Mesothelial cell of epicardium (in vitro differentiated cells): ENCODE measurements around the gene TRPC5OS. TPM values are rescaled to one million over a fixed set of nuclear protein-coding genes. Genes with fewer than 3 reads are reported as not detected.

Source experiments
- DNase-seq, 2 experiments: peaks; one replicate each; pipeline ENCODE4 v3.0.0; 2021; ENCODE audit warnings: low spot score in 2 of 2; ENCODE audit not compliant: unreplicated experiment in 2 of 2
- H3K27ac Mint-ChIP-seq: 2 replicates; pipeline ENCODE4 v1.8.0; 2021; ENCODE audit warnings: mixed read lengths
- H3K27me3 Mint-ChIP-seq: 2 replicates; pipeline ENCODE4 v1.8.0; 2021; ENCODE audit warnings: low read depth, mixed read lengths
- H3K36me3 Mint-ChIP-seq: 2 replicates; pipeline ENCODE4 v1.8.0; 2021; ENCODE audit warnings: mixed read lengths
- H3K4me1 Mint-ChIP-seq: 2 replicates; pipeline ENCODE4 v1.8.0; 2021; ENCODE audit warnings: mixed read lengths
- H3K4me3 Mint-ChIP-seq: 2 replicates; pipeline ENCODE4 v1.8.0; 2021; ENCODE audit warnings: mild to moderate bottlenecking, moderate library complexity, mixed read lengths
- H3K9me3 Mint-ChIP-seq: 2 replicates; pipeline ENCODE4 v1.8.0; 2021; ENCODE audit warnings: mixed read lengths
- CTCF ChIP-seq: fragments of 200-600 bp; sonication (generic); IDR thresholded peaks from one replicate; pipeline ENCODE4 v1.5.0; 2021; ENCODE audit warnings: antibody characterized with exemption; ENCODE audit not compliant: unreplicated experiment
- total RNA-seq: library from RNA; stranded (reverse); gene quantifications from 3 replicates; pipeline ENCODE4 v1.2.1, GENCODE V29; 2021

Gene TRPC5OS
- total RNA-seq, 1 donor from 2014 or later, result 0.09 TPM

DNA sequence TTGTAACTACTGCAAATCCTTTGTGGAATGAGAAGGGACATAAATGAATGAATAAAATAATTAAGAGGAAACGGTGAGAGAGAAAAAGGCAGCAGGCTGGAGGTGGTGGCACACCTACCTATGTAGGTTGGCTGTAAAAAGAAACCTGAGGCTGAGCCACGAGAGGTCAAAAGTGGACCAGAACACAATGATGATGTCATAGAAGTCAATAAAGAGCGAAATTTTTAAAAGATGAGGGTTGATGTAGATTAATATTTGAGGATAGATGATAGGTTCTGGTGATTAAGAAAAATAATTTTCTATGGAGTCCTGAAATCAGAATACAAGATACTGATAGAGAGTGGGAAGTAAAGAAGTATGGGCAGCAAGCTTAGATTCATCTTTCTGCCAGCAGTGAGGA, 1.7 kb downstream of the TRPC5OS start:
- no peak for DNase-seq
- no peaks in the 10 kb centered on the region for H3K4me1 Mint-ChIP-seq
- no peaks in the 10 kb centered on the region for H3K27me3 Mint-ChIP-seq
- H3K27ac Mint-ChIP-seq, result no peak overlapping the region
- no peaks in the 10 kb centered on the region for H3K9me3 Mint-ChIP-seq
- TF ChIP-seq CTCF, result no peak
- H3K36me3 Mint-ChIP-seq, result no peaks in the 10 kb centered on the region
- no peak overlapping the region for H3K4me3 Mint-ChIP-seq

- H3K36me3 Mint-ChIP-seq, result no peaks in the 10 kb centered on the region
- H3K4me1 Mint-ChIP-seq, result no peaks in the 10 kb centered on the region
- H3K27ac Mint-ChIP-seq, result no peak overlapping the region
- H3K9me3 Mint-ChIP-seq, result no peaks in the 10 kb centered on the region
- TF ChIP-seq CTCF, result no peak
- H3K4me3 Mint-ChIP-seq, result no peak overlapping the region
- DNase-seq, result no peak
- H3K27me3 Mint-ChIP-seq, result no peaks in the 10 kb centered on the region
Measured at GRCh38 chrX:111880735-111881134, 4.8 kb downstream of the TRPC5OS start.

DNA sequence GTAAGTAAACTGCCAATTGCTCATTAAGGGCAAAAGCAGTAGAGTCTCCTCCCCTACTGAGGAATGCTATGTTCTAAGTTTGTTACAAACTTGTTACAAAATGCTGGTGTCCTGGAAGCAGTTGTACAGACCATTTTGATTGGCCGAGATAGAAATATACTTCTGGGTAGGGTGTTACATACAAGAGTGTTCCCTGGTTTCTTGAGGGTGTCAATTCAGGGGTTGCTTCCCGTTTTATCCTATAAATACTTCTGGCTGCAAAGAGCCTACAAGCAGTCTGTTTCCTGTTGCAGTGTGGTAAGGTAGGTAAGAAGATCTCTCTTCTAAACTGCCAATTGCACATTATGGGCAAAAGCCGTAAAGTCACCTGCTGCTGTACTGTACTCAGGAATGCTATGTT, 5.7 kb downstream of the TRPC5OS start:
- H3K4me3 Mint-ChIP-seq, result no peak overlapping the region
- no peak overlapping the region for H3K27ac Mint-ChIP-seq
- TF ChIP-seq CTCF, result no peak
- H3K4me1 Mint-ChIP-seq, result no peaks in the 10 kb centered on the region
- no peaks in the 10 kb centered on the region for H3K36me3 Mint-ChIP-seq
- no peaks in the 10 kb centered on the region for H3K27me3 Mint-ChIP-seq
- DNase-seq, result no peak
- H3K9me3 Mint-ChIP-seq, result no peaks in the 10 kb centered on the region

DNA sequence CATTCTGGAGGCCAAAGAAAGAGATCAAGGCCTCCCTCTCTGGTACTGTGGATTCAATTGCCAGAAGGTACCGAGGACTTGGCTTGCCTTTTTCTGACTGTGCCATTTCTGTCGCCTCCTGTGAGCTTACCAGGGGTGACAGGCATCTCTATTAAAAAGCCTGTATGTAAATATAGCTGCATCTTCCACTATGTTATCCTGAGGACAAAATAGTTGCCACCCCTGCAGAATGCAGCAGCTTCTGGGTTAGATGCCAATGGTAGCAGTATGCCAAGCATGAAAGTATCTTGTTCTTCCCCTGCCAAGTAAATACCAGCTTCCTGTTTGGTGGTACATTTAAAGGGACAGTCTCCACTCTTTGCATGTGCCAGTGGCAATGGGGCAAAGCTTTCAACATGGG, 10.7 kb downstream of the TRPC5OS start:
- H3K27ac Mint-ChIP-seq, result no peak overlapping the region
- no peak overlapping the region for H3K4me3 Mint-ChIP-seq

GRCh38 chrX:111888600-111888999, 12.6 kb downstream of the TRPC5OS start:
- no peaks in the 10 kb centered on the region for H3K27me3 Mint-ChIP-seq
- H3K4me3 Mint-ChIP-seq, result no peak overlapping the region
- H3K27ac Mint-ChIP-seq, result no peak overlapping the region
- TF ChIP-seq CTCF, result no peak
- H3K36me3 Mint-ChIP-seq, result no peaks in the 10 kb centered on the region
- DNase-seq, result no peak
- no peaks in the 10 kb centered on the region for H3K9me3 Mint-ChIP-seq
- H3K4me1 Mint-ChIP-seq, result no peaks in the 10 kb centered on the region

More for the DNA sequence above, 10.7 kb downstream of the TRPC5OS start:
- H3K27me3 Mint-ChIP-seq, result no peaks in the 10 kb centered on the region
- H3K4me1 Mint-ChIP-seq, result no peaks in the 10 kb centered on the region
- H3K9me3 Mint-ChIP-seq, result no peaks in the 10 kb centered on the region
- DNase-seq, result no peak
- no peak for TF ChIP-seq CTCF
- no peaks in the 10 kb centered on the region for H3K36me3 Mint-ChIP-seq

- Mint-ChIP-seq H3K27me3 (no peaks in the 10 kb centered on the region), H3K4me3 (no peak overlapping the region), H3K9me3 (no peaks in the 10 kb centered on the region), H3K36me3 (no peaks in the 10 kb centered on the region), H3K4me1 (no peaks in the 10 kb centered on the region), H3K27ac (no peak overlapping the region)
- DNase-seq, result no peak
- no peak for TF ChIP-seq CTCF
Measured at GRCh38 chrX:111892375-111892774, 16.4 kb downstream of the TRPC5OS start.
